HCT116 (cell line): ENCODE measurements around the gene LMNTD1. TPM values are rescaled to one million over a fixed set of nuclear protein-coding genes. Genes with fewer than 3 reads are reported as not detected.

Source experiments
- ATAC-seq: fragments of 200-7000 bp; cut with Tn5 transposase; 2 replicates; pipeline ENCODE4 v1.9.1; 2020; ENCODE audit warnings: mild to moderate bottlenecking, moderate library complexity
- BruUV-seq: library from RNA; stranded (reverse); fragments of 400-500 nt; replicated peaks from 2 replicates; lab custom pipeline; 2021; lab: Mats Ljungman, UMichigan
- CTCF ChIA-PET: fragments of 300-600 bp; sonication (Branson Sonifier 250); formaldehyde crosslinking; loops from one replicate; lab custom pipeline; 2021; ENCODE audit warnings: antibody characterized with exemption; lab: Charles Lee
- POLR2A ChIA-PET: fragments of 300-600, 350-600 bp; sonication (Branson Sonifier 250); formaldehyde crosslinking; loops from one replicate; lab custom pipeline; 2021; ENCODE audit warnings: antibody characterized with exemption; lab: Charles Lee
- RAD21 ChIA-PET, 2 experiments: fragments of 300-600 bp; sonication (Branson Sonifier 250); formaldehyde crosslinking; loops; one replicate each; lab custom pipeline; 2023; ENCODE audit warnings: low total read pairs in 2 of 2; ENCODE audit not compliant: uncharacterized antibody in 2 of 2, unreplicated experiment in 2 of 2, low non-redundant PET in 1 of 2; lab: Charles Lee
- DNase-seq: peaks from one replicate; pipeline ENCODE4 v3.0.0-alpha.2; 2010; ENCODE audit warnings: low read depth, low spot score
- H2AFZ ChIP-seq: fragments of 200-600 bp; shearing (Covaris generic), sonication (generic); 2 replicates; pipeline ENCODE4 v1.6.1; 2017; ENCODE audit warnings: low read depth, mixed run types, mixed read lengths, antibody characterized with exemption, low read length; ENCODE audit not compliant: poor library complexity, severe bottlenecking
- H3K27ac ChIP-seq: 2 replicates; pipeline ENCODE4 v1.5.1; 2012; ENCODE audit warnings: low read depth, low read length
- H3K27me3 ChIP-seq: fragments of 200-600 bp; sonication (generic); 2 replicates; pipeline ENCODE4 v1.6.1; 2016; ENCODE audit warnings: mixed run types, low read length, mixed read lengths; ENCODE audit not compliant: insufficient read depth
- H3K36me3 ChIP-seq, 2 experiments: fragments of 200-500 bp in 1 of 2; fragments of 200-600 bp in 1 of 2; sonication (Bioruptor generic) in 1 of 2; sonication (generic) in 1 of 2; 2 replicates each; pipeline versions ENCODE4 v1.5.1 to v1.6.1; 2014 to 2016; ENCODE audit warnings: low read length in 2 of 2, inconsistent platforms in 1 of 2, mixed read lengths in 1 of 2, mixed run types in 1 of 2; ENCODE audit not compliant: insufficient read depth in 2 of 2, control insufficient read depth in 1 of 2
- H3K4me1 ChIP-seq, 2 experiments: fragments of 200-600 bp in 1 of 2; sonication (generic) in 1 of 2; 2 replicates each; pipeline versions ENCODE4 v1.5.1 to v1.6.1; 2012 to 2017; ENCODE audit warnings: low read length in 2 of 2, inconsistent platforms in 1 of 2, mild to moderate bottlenecking in 1 of 2, mixed read lengths in 1 of 2, mixed run types in 1 of 2, moderate library complexity in 1 of 2; ENCODE audit not compliant: insufficient read depth in 2 of 2, control insufficient read depth in 1 of 2
- H3K4me2 ChIP-seq: fragments of 200-600 bp; sonication (generic); 2 replicates; pipeline ENCODE4 v1.6.1; 2017; ENCODE audit warnings: mixed run types, low read length, mixed read lengths
- H3K4me3 ChIP-seq, 2 experiments: fragments of 200-600 bp in 1 of 2; sonication (generic) in 1 of 2; replicated peaks in 1 of 2; 2 replicates each; pipeline ENCODE4 v1.5.1; 2011 to 2016; ENCODE audit warnings: low read length in 2 of 2, control low read depth in 1 of 2, low read depth in 1 of 2, mild to moderate bottlenecking in 1 of 2, mixed read lengths in 1 of 2, mixed run types in 1 of 2
- H3K79me2 ChIP-seq: fragments of 200-600 bp; sonication (generic); 2 replicates; pipeline ENCODE4 v1.6.1; 2017; ENCODE audit warnings: mild to moderate bottlenecking, mixed run types, low read length, moderate library complexity, mixed read lengths; ENCODE audit not compliant: insufficient read depth
- H3K9ac ChIP-seq: fragments of 200-600 bp; sonication (generic); 2 replicates; pipeline ENCODE4 v1.6.1; 2016; ENCODE audit warnings: low read length, mixed read lengths
- H3K9me2 ChIP-seq: fragments of 200-600 bp; sonication (generic), shearing (Covaris generic); 2 replicates; pipeline ENCODE4 v1.6.1; 2017; ENCODE audit warnings: mixed run types, mild to moderate bottlenecking, moderate library complexity; ENCODE audit not compliant: insufficient read depth
- H3K9me3 ChIP-seq, 2 experiments: fragments of 200-500 bp in 1 of 2; fragments of 200-600 bp in 1 of 2; sonication (Bioruptor generic) in 1 of 2; sonication (generic) in 1 of 2; 2 replicates each; pipeline ENCODE4 v1.6.1; 2014 to 2017; ENCODE audit warnings: low read length in 2 of 2, mixed read lengths in 2 of 2, inconsistent platforms in 1 of 2, low read depth in 1 of 2, mild to moderate bottlenecking in 1 of 2, mixed run types in 1 of 2, moderate library complexity in 1 of 2; ENCODE audit not compliant: control insufficient read depth in 1 of 2, insufficient read depth in 1 of 2
- H4K20me1 ChIP-seq: fragments of 200-600 bp; sonication (generic), shearing (Covaris generic); 2 replicates; pipeline ENCODE4 v1.6.1; 2017; ENCODE audit warnings: mixed run types, mild to moderate bottlenecking, moderate library complexity; ENCODE audit not compliant: insufficient read depth
- ELF1 ChIP-seq: IDR thresholded peaks from 2 replicates; pipeline ENCODE4 v1.6.1; 2012; ENCODE audit warnings: low read depth, borderline replicate concordance
- EZH2 ChIP-seq: fragments of 200-600 bp; sonication (generic); IDR thresholded peaks from 2 replicates; pipeline ENCODE4 v1.6.1; 2017; ENCODE audit warnings: antibody characterized with exemption, mixed run types
- EZH2phosphoT487 ChIP-seq: fragments of 200-600 bp; IDR thresholded peaks from 2 replicates; pipeline ENCODE4 v1.6.1; 2018; ENCODE audit warnings: antibody characterized with exemption, borderline replicate concordance
- FOSL1 ChIP-seq: IDR thresholded peaks from 2 replicates; pipeline ENCODE4 v1.6.1; 2012; ENCODE audit warnings: low read depth
- POLR2A ChIP-seq: IDR thresholded peaks from 2 replicates; pipeline ENCODE4 v1.7.0; 2011; ENCODE audit warnings: borderline replicate concordance; ENCODE audit not compliant: insufficient read depth, insufficient read length; ENCODE audit errors: extremely low read depth
- POLR2AphosphoS5 ChIP-seq: IDR thresholded peaks from 2 replicates; pipeline ENCODE4 v1.6.1; 2011; ENCODE audit warnings: mild to moderate bottlenecking, low read depth, low read length, moderate library complexity
- RAD21 ChIP-seq: IDR thresholded peaks from 2 replicates; pipeline ENCODE4 v1.6.1; 2012; ENCODE audit warnings: low read depth, mild to moderate bottlenecking
- SIN3A ChIP-seq: IDR thresholded peaks from 2 replicates; pipeline ENCODE4 v1.6.1; 2012; ENCODE audit warnings: low read depth
- TCF7L2 ChIP-seq: IDR thresholded peaks from 2 replicates; pipeline ENCODE4 v1.7.0; 2011; ENCODE audit warnings: borderline replicate concordance, inconsistent platforms; ENCODE audit not compliant: insufficient read depth, insufficient read length; ENCODE audit errors: extremely low read depth
- YY1 ChIP-seq: IDR thresholded peaks from 2 replicates; pipeline ENCODE4 v1.6.1; 2011; ENCODE audit warnings: low read length, low read depth, moderate library complexity, mild to moderate bottlenecking; ENCODE audit not compliant: insufficient replicate concordance; ENCODE audit errors: extremely low read depth
- ZFX ChIP-seq: fragments of 450-650 bp; IDR thresholded peaks from 2 replicates; pipeline ENCODE4 v1.6.1; 2017
- ZNF274 ChIP-seq: fragments of 200-500 bp; sonication (Bioruptor generic); IDR thresholded peaks from 2 replicates; pipeline ENCODE4 v1.6.1; 2014; ENCODE audit warnings: mild to moderate bottlenecking, low read depth, low read length, inconsistent platforms
- intact Hi-C: fragments of 100-400 bp; cut with micrococcal nuclease; formaldehyde crosslinking; loops from 2 replicates; pipeline ENCODE4 v1.10.0; 2022
- total RNA-seq: library from RNA; stranded (reverse); gene quantifications from one replicate; pipeline ENCODE4 v1.2.1, GENCODE V29; 2021; ENCODE audit not compliant: unreplicated experiment
- TF ChIP-seq, protein P1 (sequence below): IDR thresholded peaks from 2 replicates; pipeline ENCODE4 v1.6.1; 2012
- TF ChIP-seq, protein P2 (sequence below), 3 experiments: fragments of 200-600 bp in 1 of 3; sonication (generic) in 1 of 3; IDR thresholded peaks in 2 of 3; conservative IDR thresholded peaks in 1 of 3; 2 replicates each; pipeline ENCODE4 v1.5.1; 2012 to 2017; ENCODE audit warnings: low read depth in 2 of 3, low read length in 2 of 3, antibody characterized with exemption in 1 of 3, borderline replicate concordance in 1 of 3, control low read depth in 1 of 3, mild to moderate bottlenecking in 1 of 3, mixed read lengths in 1 of 3, mixed run types in 1 of 3, moderate library complexity in 1 of 3; ENCODE audit not compliant: insufficient read depth in 1 of 3
- TF ChIP-seq, protein P3 (sequence below): IDR thresholded peaks from 2 replicates; pipeline ENCODE4 v1.6.1; 2011; ENCODE audit warnings: mild to moderate bottlenecking, low read length, moderate library complexity; ENCODE audit not compliant: insufficient replicate concordance; ENCODE audit errors: extremely low read depth
- TF ChIP-seq, protein P4 (sequence below): IDR thresholded peaks from 2 replicates; pipeline ENCODE4 v1.6.1; 2012

LMNTD1 gene
- total RNA-seq, 1 experiment from 2014 or later = not detected

DNA sequence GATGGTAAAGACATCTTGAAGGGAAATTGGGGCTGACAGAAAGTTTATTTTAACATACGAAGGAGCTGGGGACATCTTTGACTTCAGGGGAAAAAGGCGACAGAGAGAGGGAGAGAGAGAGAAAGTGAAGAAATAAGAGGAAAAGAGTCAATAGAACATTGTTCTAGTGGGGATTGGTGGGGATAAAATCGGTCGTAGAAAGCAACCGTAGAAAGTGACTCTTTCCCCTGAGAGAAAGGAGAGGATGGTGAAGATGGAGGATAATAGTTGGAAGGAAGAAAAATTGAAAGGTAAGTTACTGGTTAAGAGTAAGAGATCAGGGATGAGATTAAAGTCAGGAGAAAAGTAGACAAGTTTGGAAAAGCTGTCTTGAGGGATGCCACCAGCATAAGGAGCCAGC is 75.9 kb downstream of the LMNTD1 start:
- H3K27ac ChIP-seq = no peak overlapping the region
- H3K4me2 ChIP-seq = no peak overlapping the region
- H3K9ac ChIP-seq = no peak overlapping the region
- no TSS peak for BruUV-seq
- no peaks in the 10 kb centered on the region for H3K27me3 ChIP-seq
- H2AFZ ChIP-seq = no peak overlapping the region
- H3K36me3 ChIP-seq = no peaks in the 10 kb centered on the region
- ChIA-PET RAD21 (no interaction called here), POLR2A (no interaction called here), CTCF (no interaction called here)
- no peak overlapping the region for H3K4me3 ChIP-seq
- no peaks in the 10 kb centered on the region for H3K4me1 ChIP-seq
- TF ChIP-seq, protein P1, sequence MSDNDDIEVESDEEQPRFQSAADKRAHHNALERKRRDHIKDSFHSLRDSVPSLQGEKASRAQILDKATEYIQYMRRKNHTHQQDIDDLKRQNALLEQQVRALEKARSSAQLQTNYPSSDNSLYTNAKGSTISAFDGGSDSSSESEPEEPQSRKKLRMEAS = no peak
- TF ChIP-seq POLR2A = no peak
- TF ChIP-seq SIN3A = no peak
- no peak for TF ChIP-seq EZH2
- no peak for TF ChIP-seq TCF7L2
- no peak for TF ChIP-seq YY1
- no peak for TF ChIP-seq EZH2phosphoT487
- TF ChIP-seq ELF1 = no peak
- TF ChIP-seq, protein P2, sequence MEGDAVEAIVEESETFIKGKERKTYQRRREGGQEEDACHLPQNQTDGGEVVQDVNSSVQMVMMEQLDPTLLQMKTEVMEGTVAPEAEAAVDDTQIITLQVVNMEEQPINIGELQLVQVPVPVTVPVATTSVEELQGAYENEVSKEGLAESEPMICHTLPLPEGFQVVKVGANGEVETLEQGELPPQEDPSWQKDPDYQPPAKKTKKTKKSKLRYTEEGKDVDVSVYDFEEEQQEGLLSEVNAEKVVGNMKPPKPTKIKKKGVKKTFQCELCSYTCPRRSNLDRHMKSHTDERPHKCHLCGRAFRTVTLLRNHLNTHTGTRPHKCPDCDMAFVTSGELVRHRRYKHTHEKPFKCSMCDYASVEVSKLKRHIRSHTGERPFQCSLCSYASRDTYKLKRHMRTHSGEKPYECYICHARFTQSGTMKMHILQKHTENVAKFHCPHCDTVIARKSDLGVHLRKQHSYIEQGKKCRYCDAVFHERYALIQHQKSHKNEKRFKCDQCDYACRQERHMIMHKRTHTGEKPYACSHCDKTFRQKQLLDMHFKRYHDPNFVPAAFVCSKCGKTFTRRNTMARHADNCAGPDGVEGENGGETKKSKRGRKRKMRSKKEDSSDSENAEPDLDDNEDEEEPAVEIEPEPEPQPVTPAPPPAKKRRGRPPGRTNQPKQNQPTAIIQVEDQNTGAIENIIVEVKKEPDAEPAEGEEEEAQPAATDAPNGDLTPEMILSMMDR (IDR thresholded peaks at IDR 0.05 in 2 of 3, conservative IDR thresholded peaks at IDR 0.05 in 1 of 3; ENCODE audit: borderline replicate concordance in 1 of 3, insufficient read depth in 1 of 3, low read depth in 2 of 3, low read length in 2 of 3) = no peak
- TF ChIP-seq FOSL1 = no peak
- no peak for TF ChIP-seq ZNF274
- no peak for TF ChIP-seq POLR2AphosphoS5
- TF ChIP-seq, protein P3, sequence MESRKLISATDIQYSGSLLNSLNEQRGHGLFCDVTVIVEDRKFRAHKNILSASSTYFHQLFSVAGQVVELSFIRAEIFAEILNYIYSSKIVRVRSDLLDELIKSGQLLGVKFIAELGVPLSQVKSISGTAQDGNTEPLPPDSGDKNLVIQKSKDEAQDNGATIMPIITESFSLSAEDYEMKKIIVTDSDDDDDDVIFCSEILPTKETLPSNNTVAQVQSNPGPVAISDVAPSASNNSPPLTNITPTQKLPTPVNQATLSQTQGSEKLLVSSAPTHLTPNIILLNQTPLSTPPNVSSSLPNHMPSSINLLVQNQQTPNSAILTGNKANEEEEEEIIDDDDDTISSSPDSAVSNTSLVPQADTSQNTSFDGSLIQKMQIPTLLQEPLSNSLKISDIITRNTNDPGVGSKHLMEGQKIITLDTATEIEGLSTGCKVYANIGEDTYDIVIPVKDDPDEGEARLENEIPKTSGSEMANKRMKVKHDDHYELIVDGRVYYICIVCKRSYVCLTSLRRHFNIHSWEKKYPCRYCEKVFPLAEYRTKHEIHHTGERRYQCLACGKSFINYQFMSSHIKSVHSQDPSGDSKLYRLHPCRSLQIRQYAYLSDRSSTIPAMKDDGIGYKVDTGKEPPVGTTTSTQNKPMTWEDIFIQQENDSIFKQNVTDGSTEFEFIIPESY = no peak
- TF ChIP-seq ZFX = no peak
- no peak for TF ChIP-seq RAD21
- TF ChIP-seq, protein P4, sequence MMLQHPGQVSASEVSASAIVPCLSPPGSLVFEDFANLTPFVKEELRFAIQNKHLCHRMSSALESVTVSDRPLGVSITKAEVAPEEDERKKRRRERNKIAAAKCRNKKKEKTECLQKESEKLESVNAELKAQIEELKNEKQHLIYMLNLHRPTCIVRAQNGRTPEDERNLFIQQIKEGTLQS = no peak
- H4K20me1 ChIP-seq = no peaks in the 10 kb centered on the region
- H3K9me2 ChIP-seq = 0 out of 2 replicates have a peak, but pooled peaks cover 4% of the 10 kb centered on the region
- DNase-seq (no peak), ATAC-seq (no peak)
- no peaks in the 10 kb centered on the region for H3K9me3 ChIP-seq
- intact Hi-C loops = no loop called here
- no peaks in the 10 kb centered on the region for H3K79me2 ChIP-seq
